Measurements from ENCODE around the gene CLSTN3.

- TF ChIP-seq POLR2A (IDR thresholded peaks at IDR 0.05): no peak
- no peak for TF ChIP-seq CTCF (IDR thresholded peaks at IDR 0.05)
Measured at GRCh38 chr12:7096006-7096932, 33.9 kb upstream of the CLSTN3 start.
